CD4-positive, alpha-beta T cell treated with Interleukin-21 for 1 hour (primary cell): ENCODE results near the gene OR5B17.
"Not testable (repeated sequence)": the region's sequence is repeated elsewhere in the genome, so short reads cannot be mapped to it uniquely, and the experiment has no call there.

Experiments
- DNase-seq: peaks from one replicate; pipeline ENCODE4 v3.0.0-alpha.2; 2020

Gene OR5B17

DNA sequence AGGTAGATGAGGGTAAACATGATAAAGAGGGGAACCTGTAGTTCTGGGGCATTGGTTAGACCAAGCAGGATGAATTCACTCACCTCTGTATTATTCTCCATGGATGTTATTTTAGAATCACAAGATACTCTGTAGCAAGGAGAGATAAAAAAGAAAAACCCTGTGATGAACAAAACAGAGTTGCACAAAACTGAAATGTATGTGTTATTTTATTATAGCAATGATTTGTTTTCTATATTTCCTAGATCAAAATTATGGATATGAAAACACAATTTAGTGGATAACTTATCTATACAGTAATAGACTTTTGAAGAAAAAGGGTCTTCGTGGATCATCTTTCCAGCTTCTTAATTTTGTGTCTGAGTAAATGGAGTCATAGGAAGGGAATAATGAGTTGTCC lies at the start of gene OR5B17:
OR5B17 (minus strand) TSS at position 101 of the 400 bp plus-strand sequence; CDS start at position 101, 0 bp downstream.
- DNase-seq: no peak

DNA sequence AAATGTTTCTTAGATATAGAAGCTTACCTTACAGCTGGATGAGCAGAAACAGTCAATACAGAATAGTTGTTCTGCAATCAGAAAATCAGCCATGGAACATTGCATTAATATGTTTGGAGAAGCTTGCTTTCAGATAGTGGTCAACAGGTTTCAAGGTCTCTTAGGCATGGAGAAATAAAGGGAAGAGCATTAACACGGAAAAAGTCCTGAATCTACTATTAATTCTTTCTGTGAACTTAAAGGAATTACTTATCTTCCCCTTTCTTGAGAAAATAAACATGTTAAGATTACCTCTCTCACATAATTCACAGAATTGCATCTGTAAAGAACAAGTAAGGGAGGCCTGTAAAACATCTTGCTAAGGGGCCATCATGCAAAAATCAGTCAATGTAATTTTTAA lies 47.9 kb upstream of the OR5B17 start, which contains the start of gene OR5B3:
OR5B3 (minus strand) TSS at position 101 of the 400 bp plus-strand sequence. CDS start 3,465 bp downstream, outside the sequence.
- no peak for DNase-seq

DNA sequence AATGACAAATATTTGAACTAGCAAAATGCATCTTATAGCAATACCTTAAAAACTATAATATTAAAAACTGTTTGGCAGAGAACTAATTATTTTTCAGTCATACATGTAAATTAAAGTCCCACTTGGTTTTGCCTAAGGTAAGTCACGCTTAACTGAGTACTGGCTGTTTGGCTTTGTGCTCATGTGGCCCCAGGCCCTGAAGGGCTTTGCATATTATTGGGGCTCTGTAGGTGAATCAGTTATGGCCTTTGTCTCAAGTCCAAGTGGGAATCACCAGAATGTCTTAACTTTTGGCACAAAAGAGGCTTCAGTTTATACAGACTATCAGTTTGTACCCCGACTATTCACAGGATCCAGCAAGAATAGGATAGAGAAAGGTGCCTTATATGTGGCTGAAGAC lies 40.8 kb upstream of the OR5B17 start:
- not testable (repeated sequence) for DNase-seq

DNA sequence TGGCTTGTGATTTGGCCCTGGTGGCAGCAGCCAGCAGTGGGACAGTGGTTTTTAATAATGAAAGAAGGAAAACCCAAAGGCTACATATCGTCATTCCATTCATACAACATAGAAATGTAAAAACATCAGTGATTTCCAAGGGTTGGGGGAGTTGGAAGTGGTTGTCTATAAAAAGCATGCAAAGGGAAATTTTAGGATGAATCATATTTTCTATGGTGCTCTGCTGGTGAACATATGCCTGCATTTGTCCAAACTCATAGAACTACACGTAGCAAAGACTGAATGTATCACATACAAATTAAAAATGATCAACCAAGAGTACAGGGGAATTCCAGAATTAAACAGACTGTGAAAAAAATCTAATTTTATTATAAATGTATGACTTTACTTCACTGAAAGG lies 36.7 kb upstream of the OR5B17 start:
- DNase-seq: no peak

DNA sequence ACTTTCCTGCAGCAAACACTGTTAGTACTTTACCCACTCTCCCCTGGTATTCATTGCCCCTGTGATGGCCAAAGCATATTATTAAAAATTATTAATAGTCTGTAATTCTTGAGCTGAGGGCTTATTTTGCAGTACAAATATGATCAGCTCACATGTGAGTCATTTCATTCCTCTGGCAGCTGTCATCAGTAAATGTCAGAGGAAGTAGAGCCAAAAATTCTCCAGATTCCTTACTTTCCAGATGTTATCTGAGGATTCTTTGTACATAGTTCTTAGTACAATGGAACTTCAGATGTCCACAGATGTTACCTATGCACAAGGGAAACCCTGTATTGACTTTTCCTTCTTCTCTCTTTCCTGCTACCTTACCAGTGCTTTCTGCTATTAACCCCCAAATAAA lies 35.3 kb upstream of the OR5B17 start:
- DNase-seq: no peak

DNA sequence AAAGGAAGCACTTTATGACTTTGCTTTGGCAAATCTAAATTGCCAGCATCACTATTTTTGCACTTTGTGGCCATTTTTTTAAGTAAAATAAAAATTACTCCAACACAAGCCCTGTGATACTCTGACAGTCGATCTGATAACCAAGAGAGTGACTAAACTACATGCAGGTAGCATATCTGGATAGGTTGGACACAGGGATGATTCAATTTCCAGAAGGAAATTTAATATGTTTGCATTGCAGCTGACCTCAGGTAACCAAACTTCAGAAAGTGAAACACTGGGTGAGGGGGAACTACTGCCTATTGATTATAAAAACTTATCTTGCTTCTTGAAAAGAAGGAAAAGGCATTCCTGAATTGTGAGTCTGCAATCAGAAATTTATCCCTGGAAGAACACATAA lies 33.9 kb upstream of the OR5B17 start:
- no peak for DNase-seq

DNA sequence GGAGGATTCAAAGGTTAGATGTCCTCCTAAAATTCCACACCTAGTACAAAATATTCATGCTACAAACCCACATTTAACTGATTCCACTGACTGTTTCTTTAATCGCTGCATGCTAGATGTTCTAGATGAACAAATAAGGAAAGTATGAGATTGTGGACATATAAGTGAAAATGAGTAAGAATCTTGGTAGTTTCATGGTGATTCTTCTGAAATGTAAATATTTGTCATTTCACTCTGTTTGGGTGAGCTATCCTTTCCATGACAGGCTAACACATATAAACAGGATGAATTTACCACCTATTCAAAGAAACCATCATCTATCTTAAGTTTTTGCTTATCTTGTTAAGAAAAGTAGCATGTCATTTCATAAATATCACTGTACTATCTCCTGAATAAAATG lies 33.0 kb upstream of the OR5B17 start:
- DNase-seq: no peak

DNA sequence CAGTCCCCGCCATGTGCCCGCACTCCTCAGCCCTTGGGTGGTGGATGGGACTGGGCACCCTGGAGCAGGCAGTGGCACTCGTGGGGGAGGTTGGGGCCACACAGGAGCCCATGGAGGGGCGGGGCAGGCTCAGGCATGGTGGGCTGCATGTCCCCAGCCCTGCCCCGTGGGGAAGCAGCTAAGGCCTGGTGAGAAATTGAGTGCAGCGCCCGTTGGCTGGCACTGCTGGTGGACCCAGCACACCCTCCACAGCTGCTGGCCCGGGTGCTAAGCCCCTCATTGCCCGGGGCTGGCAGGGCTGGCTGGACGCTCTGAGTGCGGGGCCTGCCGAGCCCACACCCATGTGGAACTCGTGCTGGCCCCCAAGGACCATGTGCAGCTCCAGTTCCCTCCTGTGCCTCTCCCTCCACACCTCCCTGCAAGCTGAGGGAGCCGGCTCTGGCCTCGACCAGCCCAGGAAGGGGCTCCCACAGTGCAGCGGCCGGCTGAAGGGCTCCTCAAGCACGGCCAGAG lies 31.7 kb upstream of the OR5B17 start:
- no peak for DNase-seq

DNA sequence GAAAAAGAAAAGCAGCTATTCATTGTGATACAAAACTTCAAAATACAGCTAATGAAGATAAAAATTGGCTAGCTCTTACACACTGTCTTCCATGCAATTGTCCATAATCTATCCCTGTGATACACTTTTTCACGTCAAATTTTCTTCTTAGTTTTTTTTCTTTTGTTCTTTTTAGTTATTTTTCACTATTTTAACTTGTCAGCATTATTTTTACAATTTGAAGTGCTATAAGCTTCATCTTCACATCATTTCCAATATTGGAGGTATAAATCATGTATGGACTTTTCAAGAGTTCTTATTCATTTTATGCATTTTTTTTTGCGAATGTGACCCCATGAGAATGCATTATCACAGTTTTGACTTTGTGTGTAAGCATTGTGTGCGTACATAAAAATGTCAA lies 4.1 kb downstream of the OR5B17 start:
- no peak for DNase-seq

DNA sequence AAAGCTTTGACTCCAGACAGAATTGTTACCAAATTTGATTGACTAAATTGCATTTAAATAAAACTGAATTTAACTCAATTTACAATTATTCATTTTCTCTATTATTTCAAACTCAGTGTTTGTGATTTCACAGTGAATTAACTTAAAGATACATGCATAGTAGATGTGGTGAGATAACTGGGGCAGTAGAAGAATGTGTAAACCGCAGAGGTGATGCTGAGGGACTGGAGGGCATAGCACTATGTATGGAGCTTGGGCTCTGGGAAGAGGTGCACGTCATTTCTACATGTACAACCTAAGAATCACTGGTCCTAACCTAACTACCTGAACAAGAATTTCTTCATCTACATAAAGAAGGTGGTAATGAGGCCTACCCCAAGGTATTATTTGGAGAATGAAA lies 13.7 kb downstream of the OR5B17 start:
- DNase-seq: no peak

DNA sequence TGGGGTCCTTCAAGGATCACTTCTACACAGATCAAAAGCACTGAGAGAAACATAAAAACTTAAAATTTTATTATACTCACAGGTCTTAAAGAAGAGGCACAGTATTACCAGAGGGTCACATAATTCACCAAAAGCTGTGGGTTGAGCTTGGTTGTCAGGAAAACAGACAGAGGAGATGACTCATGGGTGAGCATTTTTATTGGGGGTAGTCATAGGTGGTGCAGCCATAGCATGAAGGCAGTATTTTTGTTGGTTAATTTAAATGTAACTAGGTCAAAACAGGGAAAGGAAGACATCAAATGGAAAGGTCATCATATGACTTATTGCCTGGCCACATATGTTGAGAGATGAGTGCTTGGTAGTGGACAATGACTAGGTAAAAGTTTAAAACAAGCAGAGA lies 24.2 kb downstream of the OR5B17 start:
- DNase-seq: no peak

DNA sequence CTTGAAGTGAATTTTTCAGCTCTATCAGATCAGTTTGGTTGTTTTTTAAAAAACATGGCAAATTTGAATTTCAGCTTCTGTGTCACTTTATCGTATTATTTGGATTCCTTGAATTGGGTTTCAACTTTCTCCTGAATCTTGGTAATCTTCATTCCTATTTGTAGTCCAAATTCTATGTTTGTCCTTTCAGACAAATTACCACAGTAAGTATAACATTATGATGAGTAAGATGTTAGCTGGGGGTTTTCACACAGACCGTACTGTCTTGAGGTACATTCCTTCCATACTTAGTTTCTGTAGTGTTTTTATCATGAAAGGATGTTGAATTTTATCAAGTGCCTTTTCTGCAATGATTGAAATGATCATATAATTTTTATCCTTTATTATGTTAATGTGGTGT lies 28.0 kb downstream of the OR5B17 start:
- DNase-seq: no peak

DNA sequence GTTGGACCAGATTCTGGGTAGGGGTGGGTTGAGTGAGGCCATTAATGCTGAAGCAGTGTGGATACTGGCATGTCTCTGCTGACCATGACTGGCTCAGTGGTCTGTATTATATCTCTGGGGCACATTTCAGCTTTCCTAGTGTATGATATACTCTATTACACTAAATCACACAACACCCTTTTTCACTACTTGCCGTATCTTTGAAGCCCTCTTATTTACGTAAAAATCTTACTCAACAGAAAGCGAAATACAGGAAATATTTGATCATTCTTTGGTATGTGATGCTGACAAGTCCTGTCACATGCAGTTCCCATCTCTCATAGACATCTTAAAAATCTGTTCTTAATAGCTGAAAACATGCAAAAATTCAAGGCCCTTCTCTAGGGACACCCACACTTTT lies 40.3 kb downstream of the OR5B17 start:
- DNase-seq: no peak

DNA sequence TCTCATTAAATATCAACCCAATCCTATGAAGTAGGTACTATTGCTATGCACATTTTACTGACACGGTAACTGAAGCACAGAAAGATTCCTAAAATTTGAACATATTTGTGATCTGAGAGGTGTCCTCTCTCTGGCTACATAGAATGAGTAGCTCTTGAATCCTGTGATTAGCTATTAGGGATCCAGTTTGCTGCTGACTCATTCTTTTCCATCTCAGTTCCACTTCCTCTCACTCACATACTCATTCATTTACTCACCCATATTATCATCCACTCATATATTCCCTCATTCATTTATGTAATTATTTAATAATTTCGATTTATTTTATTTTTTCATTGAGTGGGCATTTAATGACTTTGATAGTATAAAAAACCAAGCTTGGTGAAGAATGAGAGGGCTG lies 42.7 kb downstream of the OR5B17 start:
- no peak for DNase-seq
